Liver (tissue), 9 donors: ENCODE results near the gene C3orf52. TPM values are rescaled to one million over a fixed set of nuclear protein-coding genes. Genes with fewer than 3 reads are reported as not detected.

Experiments
- DNase-seq: peaks from one replicate; pipeline ENCODE4 v3.0.0-alpha.2; 2017; ENCODE audit warnings: low spot score
- H3K27ac ChIP-seq, 2 donors: one replicate each; pipeline ENCODE4 v1.7.0; 2013; ENCODE audit warnings: inconsistent platforms in 2 of 2, low read length in 2 of 2, control low read depth in 1 of 2, low read depth in 1 of 2, mild to moderate bottlenecking in 1 of 2
- H3K27me3 ChIP-seq, 4 donors: one replicate each; pipeline versions ENCODE4 v1.6.1 to v1.7.0; 2013; ENCODE audit warnings: low read length in 3 of 4, inconsistent platforms in 1 of 4, mild to moderate bottlenecking in 1 of 4, moderate library complexity in 1 of 4; ENCODE audit not compliant: control insufficient read depth in 4 of 4, insufficient read depth in 4 of 4
- H3K36me3 ChIP-seq, 4 donors: one replicate each; pipeline versions ENCODE4 v1.6.1 to v1.7.0; 2013; ENCODE audit warnings: low read length in 3 of 4, mild to moderate bottlenecking in 3 of 4, low read depth in 1 of 4, moderate library complexity in 1 of 4; ENCODE audit not compliant: control insufficient read depth in 4 of 4, insufficient read depth in 3 of 4
- H3K4me1 ChIP-seq, 4 donors: one replicate each; pipeline versions ENCODE4 v1.6.1 to v1.7.0; 2013; ENCODE audit warnings: low read length in 3 of 4, mild to moderate bottlenecking in 3 of 4, moderate library complexity in 1 of 4; ENCODE audit not compliant: control insufficient read depth in 4 of 4, insufficient read depth in 4 of 4
- H3K4me3 ChIP-seq, 3 donors: one replicate each; pipeline versions ENCODE4 v1.6.1 to v1.7.0; 2013; ENCODE audit warnings: low read length in 3 of 3, control low read depth in 1 of 3, low read depth in 1 of 3, mild to moderate bottlenecking in 1 of 3
- H3K9ac ChIP-seq, 2 donors: one replicate each; pipeline ENCODE4 v1.7.0; 2013; ENCODE audit warnings: low read length in 2 of 2, mild to moderate bottlenecking in 2 of 2, moderate library complexity in 2 of 2, control low read depth in 1 of 2, low read depth in 1 of 2
- H3K9me3 ChIP-seq, 4 donors: one replicate each; pipeline versions ENCODE4 v1.6.1 to v1.7.0; 2013; ENCODE audit warnings: low read length in 3 of 4; ENCODE audit not compliant: control insufficient read depth in 4 of 4
- CTCF ChIP-seq: fragments of 150-350 bp; IDR thresholded peaks from 2 replicates; pipeline ENCODE4 v1.5.1; 2017; ENCODE audit warnings: improper control_type of control experiment, low read depth, low read length; ENCODE audit not compliant: missing input control
- EGR1 ChIP-seq, 2 donors: IDR thresholded peaks; 2 replicates each; pipeline ENCODE4 v1.6.1; 2016 to 2018; ENCODE audit warnings: antibody characterized with exemption in 2 of 2, low read depth in 2 of 2
- FOXA1 ChIP-seq: IDR thresholded peaks from 2 replicates; pipeline ENCODE4 v1.6.1; 2016; ENCODE audit warnings: antibody characterized with exemption
- GABPA ChIP-seq, 2 donors: IDR thresholded peaks in 1 of 2; conservative IDR thresholded peaks in 1 of 2; 2 replicates each; pipeline ENCODE4 v1.6.1; 2016; ENCODE audit warnings: antibody characterized with exemption in 2 of 2, mild to moderate bottlenecking in 1 of 2, moderate library complexity in 1 of 2
- HNF4G ChIP-seq: IDR thresholded peaks from 2 replicates; pipeline ENCODE4 v1.6.1; 2016; ENCODE audit warnings: antibody characterized with exemption
- MAX ChIP-seq: IDR thresholded peaks from 2 replicates; pipeline ENCODE4 v1.6.1; 2016; ENCODE audit warnings: antibody characterized with exemption
- NR2F2 ChIP-seq: IDR thresholded peaks from 2 replicates; pipeline ENCODE4 v1.6.1; 2016; ENCODE audit warnings: antibody characterized with exemption
- RAD21 ChIP-seq, 2 donors: IDR thresholded peaks; 2 replicates each; pipeline ENCODE4 v1.6.1; 2016; ENCODE audit warnings: antibody characterized with exemption in 2 of 2, mild to moderate bottlenecking in 2 of 2
- REST ChIP-seq: IDR thresholded peaks from 2 replicates; pipeline ENCODE4 v1.6.1; 2016; ENCODE audit warnings: antibody characterized with exemption, mild to moderate bottlenecking
- RXRA ChIP-seq, 2 donors: IDR thresholded peaks; 2 replicates each; pipeline ENCODE4 v1.6.1; 2017 to 2018; ENCODE audit warnings: antibody characterized with exemption in 2 of 2, mild to moderate bottlenecking in 1 of 2
- SP1 ChIP-seq: IDR thresholded peaks from 2 replicates; pipeline ENCODE4 v1.6.1; 2018; ENCODE audit warnings: antibody characterized with exemption, mild to moderate bottlenecking
- TAF1 ChIP-seq: conservative IDR thresholded peaks from 2 replicates; pipeline ENCODE4 v1.6.1; 2016; ENCODE audit warnings: antibody characterized with exemption, mild to moderate bottlenecking
- YY1 ChIP-seq: IDR thresholded peaks from 2 replicates; pipeline ENCODE4 v1.6.1; 2016; ENCODE audit warnings: antibody characterized with exemption, mild to moderate bottlenecking
- WGBS: extraction: QIAGEN DNeasy Blood & Tissue Kit; methylation state at CpG from one replicate; pipeline ENCODE4 v1.1.7; 2013; 5-methylcytosine and 5-hydroxymethylcytosine counted together
- polyA plus RNA-seq, 2 donors: library from polyadenylated mRNA; stranded (reverse) in 1 of 2; unstranded in 1 of 2; fragments of 200-250 nt in 1 of 2; fragments of >200 nt in 1 of 2; fragmentation: Nextera tagmentation in 1 of 2; extraction: Ambion mirVana in 1 of 2; gene quantifications; one replicate each; pipeline versions ENCODE4 v1.2.1 to v1.2.3, GENCODE V29; 2013 to 2015
- total RNA-seq, 2 donors: library from RNA; depleted of rRNA; stranded (reverse); fragments of >200 nt; gene quantifications; one replicate each; pipeline ENCODE4 v1.2.3, GENCODE V29; 2014
- TF ChIP-seq, protein P1 (sequence below): IDR thresholded peaks from 2 replicates; pipeline ENCODE4 v1.6.1; 2016; ENCODE audit warnings: antibody characterized with exemption
- donor health status: healthy.
- donor health status: healthy.
- donor health status: healthy.
- donor health status: healthy.
- donor health status: healthy.

Gene C3orf52
- total and polyA plus RNA-seq, 4 donors: 0.10 to 1.8 (median 0.47) TPM; not detected in 1

- Histone ChIP-seq H3K4me1 (peaks cover 0 to 4% (median 0%) of the 10 kb centered on the region in 4 donors), H3K9me3 (no peaks in the 10 kb centered on the region), H3K4me3 (no peak overlapping the region), H3K36me3 (no peaks in the 10 kb centered on the region), H3K9ac (no peak overlapping the region), H3K27me3 (peaks cover 0 to 2% (median under 1%) of the 10 kb centered on the region in 4 donors), H3K27ac (no peak overlapping the region)
- TF ChIP-seq REST: no peak
- no peak for TF ChIP-seq CTCF
- no peak for TF ChIP-seq YY1
- TF ChIP-seq FOXA1: no peak
- TF ChIP-seq, protein P1, sequence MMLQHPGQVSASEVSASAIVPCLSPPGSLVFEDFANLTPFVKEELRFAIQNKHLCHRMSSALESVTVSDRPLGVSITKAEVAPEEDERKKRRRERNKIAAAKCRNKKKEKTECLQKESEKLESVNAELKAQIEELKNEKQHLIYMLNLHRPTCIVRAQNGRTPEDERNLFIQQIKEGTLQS: no peak
- no peak for TF ChIP-seq RAD21 (IDR thresholded peaks at IDR 0.05)
- TF ChIP-seq RXRA (IDR thresholded peaks at IDR 0.05): no peak
- TF ChIP-seq SP1: no peak
- no peak for TF ChIP-seq GABPA (IDR thresholded peaks at IDR 0.05 in 1 of 2, conservative IDR thresholded peaks at IDR 0.05 in 1 of 2)
- TF ChIP-seq MAX: no peak
- TF ChIP-seq NR2F2: no peak
- TF ChIP-seq HNF4G: no peak
- TF ChIP-seq TAF1: no peak
- DNase-seq: no peak
- 81% methylated on average over 1 of the region's 1 CpG for WGBS
Measured at GRCh38 chr3:112126511-112126911, 40.3 kb downstream of the C3orf52 start.

GRCh38 chr3:112127522-112128494 is 41.6 kb downstream of the C3orf52 start:
- H3K4me1 ChIP-seq: no peaks in the 10 kb centered on the region
- H3K27ac ChIP-seq: no peak overlapping the region
- H3K9ac ChIP-seq: no peak overlapping the region
- H3K36me3 ChIP-seq: no peaks in the 10 kb centered on the region
- 68% methylated on average over 10 of the region's 10 CpGs for WGBS
- no peaks in the 10 kb centered on the region for H3K9me3 ChIP-seq
- peaks cover 0 to 3% (median under 1%) of the 10 kb centered on the region in 4 donors for H3K27me3 ChIP-seq
- no peak for DNase-seq
- no peak for TF ChIP-seq HNF4G
- TF ChIP-seq RAD21 (IDR thresholded peaks at IDR 0.05): no peak
- no peak for TF ChIP-seq EGR1 (IDR thresholded peaks at IDR 0.05; ENCODE audit: low read depth in 2 of 2)
- no peak for TF ChIP-seq NR2F2
- TF ChIP-seq GABPA (IDR thresholded peaks at IDR 0.05 in 1 of 2, conservative IDR thresholded peaks at IDR 0.05 in 1 of 2): no peak
- no peak for TF ChIP-seq YY1
- H3K4me3 ChIP-seq: no peak overlapping the region
